ENCODE measurements around the gene MYL3. TPM values are rescaled to one million over a fixed set of nuclear protein-coding genes. Genes with fewer than 3 reads are reported as not detected.
"Not testable (repeated sequence)": the region's sequence is repeated elsewhere in the genome, so short reads cannot be mapped to it uniquely, and the experiment has no call there.

MYL3 gene
- total RNA-seq, 4 donors from 2014 or later = 5.4 to 17.1 (median 8.6) TPM

- Histone ChIP-seq H3K9me3 (peaks cover 0 to 15% (median 6%) of the 10 kb centered on the region in 4 donors), H3K36me3 (peaks cover 0 to 4% (median 0%) of the 10 kb centered on the region in 3 donors), H3K27me3 (no peaks in the 10 kb centered on the region), H3K27ac (no peak overlapping the region), H3K4me3 (no peak overlapping the region), H3K4me1 (no peaks in the 10 kb centered on the region)
- no peak for TF ChIP-seq EP300 (IDR thresholded peaks at IDR 0.05)
- TF ChIP-seq POLR2A (IDR thresholded peaks at IDR 0.05) = no peak
- TF ChIP-seq, protein P1, sequence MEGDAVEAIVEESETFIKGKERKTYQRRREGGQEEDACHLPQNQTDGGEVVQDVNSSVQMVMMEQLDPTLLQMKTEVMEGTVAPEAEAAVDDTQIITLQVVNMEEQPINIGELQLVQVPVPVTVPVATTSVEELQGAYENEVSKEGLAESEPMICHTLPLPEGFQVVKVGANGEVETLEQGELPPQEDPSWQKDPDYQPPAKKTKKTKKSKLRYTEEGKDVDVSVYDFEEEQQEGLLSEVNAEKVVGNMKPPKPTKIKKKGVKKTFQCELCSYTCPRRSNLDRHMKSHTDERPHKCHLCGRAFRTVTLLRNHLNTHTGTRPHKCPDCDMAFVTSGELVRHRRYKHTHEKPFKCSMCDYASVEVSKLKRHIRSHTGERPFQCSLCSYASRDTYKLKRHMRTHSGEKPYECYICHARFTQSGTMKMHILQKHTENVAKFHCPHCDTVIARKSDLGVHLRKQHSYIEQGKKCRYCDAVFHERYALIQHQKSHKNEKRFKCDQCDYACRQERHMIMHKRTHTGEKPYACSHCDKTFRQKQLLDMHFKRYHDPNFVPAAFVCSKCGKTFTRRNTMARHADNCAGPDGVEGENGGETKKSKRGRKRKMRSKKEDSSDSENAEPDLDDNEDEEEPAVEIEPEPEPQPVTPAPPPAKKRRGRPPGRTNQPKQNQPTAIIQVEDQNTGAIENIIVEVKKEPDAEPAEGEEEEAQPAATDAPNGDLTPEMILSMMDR (IDR thresholded peaks at IDR 0.05) = no peak
- 93% methylated on average over 2 of the region's 2 CpGs for WGBS, 2 donors
- DNase-seq (ENCODE audit: low spot score in 2 of 2) = no peak
These were observed 37.8 kb downstream of the MYL3 start for GRCh38 chr3:46825450-46825849.

- Histone ChIP-seq H3K27me3 (no peaks in the 10 kb centered on the region), H3K36me3 (peaks cover 0 to 4% (median 0%) of the 10 kb centered on the region in 3 donors), H3K4me3 (no peak overlapping the region), H3K27ac (no peak overlapping the region), H3K9me3 (peaks cover 0 to 15% (median 6%) of the 10 kb centered on the region in 4 donors), H3K4me1 (no peaks in the 10 kb centered on the region)
- TF ChIP-seq, protein P1 (IDR thresholded peaks at IDR 0.05) = no peak
- TF ChIP-seq POLR2A (IDR thresholded peaks at IDR 0.05) (no peak), EP300 (IDR thresholded peaks at IDR 0.05) (no peak)
- WGBS, 2 donors = 75 to 87% methylated on average over 2 of the region's 2 CpGs
- no peak for DNase-seq (ENCODE audit: low spot score in 2 of 2)
These were observed 38.9 kb downstream of the MYL3 start for GRCh38 chr3:46824211-46824970.

DNA sequence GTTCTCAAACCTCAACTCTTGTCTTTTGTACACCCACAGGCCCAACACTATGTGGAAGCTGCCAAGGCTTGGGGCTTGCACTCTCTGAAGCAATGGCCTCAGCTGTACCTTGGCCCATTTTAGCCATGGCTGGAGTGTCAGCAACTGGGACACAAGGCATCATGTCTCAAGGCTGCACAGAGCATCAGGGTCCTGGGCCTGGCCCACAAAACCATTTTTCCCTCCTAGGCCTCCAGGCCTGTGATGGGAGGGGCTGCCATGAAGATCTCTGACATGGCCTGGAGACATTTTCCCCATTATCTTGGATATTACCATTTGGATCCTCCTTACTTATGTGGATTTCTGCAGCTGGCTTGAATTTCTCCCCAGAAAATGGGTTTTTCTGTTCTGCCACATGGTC lies 39.9 kb downstream of the MYL3 start:
- not testable (repeated sequence) for DNase-seq (ENCODE audit: low spot score in 2 of 2); H3K36me3 ChIP-seq; H3K4me1 ChIP-seq; H3K27me3 ChIP-seq; H3K4me3 ChIP-seq; H3K27ac ChIP-seq
- H3K9me3 ChIP-seq = peaks cover 0 to 15% (median 6%) of the 10 kb centered on the region in 4 donors

DNA sequence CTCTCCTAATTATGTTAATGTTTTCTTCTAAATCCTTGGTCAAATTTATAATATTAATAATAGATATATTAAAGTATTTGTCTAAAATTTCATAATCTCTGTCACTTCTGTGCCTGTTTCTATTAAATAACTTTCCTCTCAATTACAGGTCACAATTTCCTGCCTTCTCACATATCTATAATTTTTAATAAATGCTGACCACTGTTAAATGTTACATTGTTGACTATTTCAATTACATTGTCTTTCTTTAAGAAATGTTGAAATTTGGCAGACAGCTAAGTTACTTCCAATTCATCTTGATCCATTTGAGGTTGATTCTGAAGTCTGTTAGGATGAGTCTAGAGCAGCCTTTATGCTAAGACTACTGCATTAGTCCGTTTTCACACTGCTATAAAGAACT lies 41.7 kb downstream of the MYL3 start:
- peaks cover 0 to 15% (median 6%) of the 10 kb centered on the region in 4 donors for H3K9me3 ChIP-seq
- no peaks in the 10 kb centered on the region for H3K4me1 ChIP-seq
- no peak overlapping the region for H3K27ac ChIP-seq
- 79 to 84% methylated on average over 1 of the region's 1 CpG for WGBS, 2 donors
- no peaks in the 10 kb centered on the region for H3K27me3 ChIP-seq
- no peak overlapping the region for H3K4me3 ChIP-seq
- H3K36me3 ChIP-seq = peaks cover 0 to 4% (median 0%) of the 10 kb centered on the region in 3 donors
- no peak for DNase-seq (ENCODE audit: low spot score in 2 of 2)
- TF ChIP-seq, protein P1 (IDR thresholded peaks at IDR 0.05) = no peak
- TF ChIP-seq EP300 (IDR thresholded peaks at IDR 0.05) (no peak), POLR2A (IDR thresholded peaks at IDR 0.05) (no peak)

GRCh38 chr3:46820852-46821251 lies 42.4 kb downstream of the MYL3 start:
- no peak for DNase-seq (ENCODE audit: low spot score in 2 of 2)
- Histone ChIP-seq H3K36me3 (peaks cover 0 to 4% (median 0%) of the 10 kb centered on the region in 3 donors), H3K4me3 (no peak overlapping the region), H3K27ac (no peak overlapping the region), H3K27me3 (no peaks in the 10 kb centered on the region), H3K9me3 (peaks cover 0 to 15% (median 6%) of the 10 kb centered on the region in 4 donors), H3K4me1 (no peaks in the 10 kb centered on the region)
- TF ChIP-seq, protein P1 (IDR thresholded peaks at IDR 0.05) = no peak
- TF ChIP-seq EP300 (IDR thresholded peaks at IDR 0.05) (no peak), POLR2A (IDR thresholded peaks at IDR 0.05) (no peak)
